ENCODE results near the gene FCGR1A.
"Not testable (repeated sequence)": the region's sequence is repeated elsewhere in the genome, so short reads cannot be mapped to it uniquely, and the experiment has no call there.

Gene FCGR1A

DNA sequence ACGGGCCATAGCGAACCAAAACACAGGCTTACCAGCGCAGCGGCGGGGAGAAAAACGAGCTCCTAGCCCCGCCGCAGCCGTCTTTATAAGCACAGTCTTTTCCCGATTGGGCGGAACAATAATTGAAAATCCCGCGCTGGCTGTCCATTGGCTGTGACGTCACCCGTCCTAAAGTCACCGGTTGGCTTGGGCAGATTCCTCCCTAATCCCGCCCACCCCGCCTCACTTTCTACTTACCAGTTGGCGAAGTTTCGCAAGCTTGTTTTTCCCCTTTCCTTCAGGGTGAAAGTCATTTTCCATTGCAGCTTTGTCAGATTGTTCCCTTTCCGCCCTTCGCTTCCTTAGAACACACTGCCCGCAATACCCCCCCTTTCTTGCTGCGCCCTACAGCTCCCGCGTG is 58.7 kb downstream of the FCGR1A start:
- DNase-seq: not testable (repeated sequence)
